ENCODE data around the gene PEX14.

GRCh38 chr1:10459184-10459583 lies 15.6 kb upstream of the PEX14 start:
- no peak for TF ChIP-seq ATF3 (IDR thresholded peaks at IDR 0.05)
- TF ChIP-seq TCF7L2 (IDR thresholded peaks at IDR 0.05; ENCODE audit: borderline replicate concordance, extremely low read depth, insufficient read depth, insufficient read length) = no peak
- no peak for TF ChIP-seq POLR2AphosphoS5 (IDR thresholded peaks at IDR 0.05; ENCODE audit: low read depth, low read length)
- peak; percentile 38; the same call in 1 of the 2 replicates for TF ChIP-seq FOSL1 (IDR thresholded peaks at IDR 0.05; ENCODE audit: low read depth)
- no peak for TF ChIP-seq CTCF (IDR thresholded peaks at IDR 0.05 in 2 of 3, conservative IDR thresholded peaks at IDR 0.05 in 1 of 3; ENCODE audit: borderline replicate concordance in 1 of 3, insufficient read depth in 1 of 3, low read depth in 2 of 3, low read length in 2 of 3)
- no peak for TF ChIP-seq POLR2A (IDR thresholded peaks at IDR 0.05; ENCODE audit: borderline replicate concordance, extremely low read depth, insufficient read depth, insufficient read length)
- no peak for TF ChIP-seq MAX (IDR thresholded peaks at IDR 0.05)
- TF ChIP-seq SP1 (IDR thresholded peaks at IDR 0.05; ENCODE audit: low read depth) = peak; percentile 19; the same call in 1 of the 2 replicates
- TF ChIP-seq ZBTB33 (IDR thresholded peaks at IDR 0.05; ENCODE audit: extremely low read depth, insufficient replicate concordance, low read length) = no peak
- peak; percentile 37; the same call in 1 of the 2 replicates for TF ChIP-seq JUND (IDR thresholded peaks at IDR 0.05)
